HepG2 (cell line): ENCODE results near the gene CLRN2. TPM values are rescaled to one million over a fixed set of nuclear protein-coding genes. Genes with fewer than 3 reads are reported as not detected.

ENCODE experiments used
- ATAC-seq: fragments of 200-7000 bp; cut with Tn5 transposase; 3 replicates; pipeline ENCODE4 v1.9.1; 2020; ENCODE audit warnings: mild to moderate bottlenecking, moderate library complexity
- BruUV-seq: library from RNA; stranded (reverse); fragments of 400-500 nt; replicated peaks from 2 replicates; lab custom pipeline; 2021; lab: Mats Ljungman, UMichigan
- CTCF ChIA-PET: fragments of 300-600 bp; formaldehyde crosslinking; extraction: SDS; loops from one replicate; lab custom pipeline; 2021; ENCODE audit warnings: low total read pairs, inconsistent platforms, low intra/inter-chr PET ratio; lab: Yijun Ruan, JAX
- POLR2A ChIA-PET: fragments of 350-600 bp; sonication (Branson Sonifier 250); formaldehyde crosslinking; loops from one replicate; lab custom pipeline; 2020; ENCODE audit warnings: antibody characterized with exemption, inconsistent platforms; lab: Yijun Ruan, JAX
- DNase-seq: peaks from one replicate; pipeline ENCODE4 v3.0.0-alpha.2; 2015; ENCODE audit warnings: low spot score
- FAIRE-seq: peaks from 3 replicates; lab custom pipeline; 2011; peaks lifted over from hg19 to GRCh38; lab: Jason Lieb, UNC
- H2AFZ ChIP-seq: one replicate; pipeline ENCODE4 v1.6.1; 2011; ENCODE audit warnings: low read length, inconsistent platforms
- H3K27ac ChIP-seq: fragments of 300-600 bp; 3 replicates; pipeline ENCODE4 v1.8.0; 2011; ENCODE audit warnings: mixed run types, mild to moderate bottlenecking, mixed read lengths, low read length, inconsistent platforms; ENCODE audit not compliant: insufficient read depth; ENCODE audit errors: extremely low read length
- H3K27me3 ChIP-seq, 2 experiments: fragments of 200-600 bp in 1 of 2; 2 replicates in 1 of 2; 3 replicates in 1 of 2; pipeline versions ENCODE4 v1.6.0 to v1.8.0; 2011; ENCODE audit warnings: low read length in 2 of 2, mild to moderate bottlenecking in 2 of 2, moderate library complexity in 2 of 2, inconsistent platforms in 1 of 2; ENCODE audit not compliant: insufficient read depth in 2 of 2, control insufficient read depth in 1 of 2
- H3K36me3 ChIP-seq, 2 experiments: fragments of 200-600 bp in 1 of 2; replicated peaks in 1 of 2; 2 replicates in 1 of 2; 3 replicates in 1 of 2; pipeline versions ENCODE4 v1.5.1 to v1.8.0; 2011; ENCODE audit warnings: low read length in 2 of 2, inconsistent platforms in 1 of 2; ENCODE audit not compliant: insufficient read depth in 2 of 2, control insufficient read depth in 1 of 2
- H3K4me1 ChIP-seq: 2 replicates; pipeline ENCODE4 v1.5.1; 2012; ENCODE audit warnings: low read length, inconsistent platforms; ENCODE audit not compliant: insufficient read depth
- H3K4me2 ChIP-seq: 2 replicates; pipeline ENCODE4 v1.6.0; 2011; ENCODE audit warnings: low read depth, low read length, inconsistent platforms
- H3K4me3 ChIP-seq, 3 experiments: fragments of 200-600 bp in 1 of 3; sonication (generic), shearing (Covaris generic) in 1 of 3; replicated peaks in 1 of 3; 2 replicates each; pipeline ENCODE4 v1.5.1; 2011 to 2016; ENCODE audit warnings: low read length in 3 of 3, inconsistent platforms in 2 of 3, low read depth in 2 of 3, mild to moderate bottlenecking in 2 of 3, control low read depth in 1 of 3, mixed read lengths in 1 of 3; ENCODE audit not compliant: insufficient read depth in 1 of 3
- H3K79me2 ChIP-seq: one replicate; pipeline ENCODE4 v1.6.1; 2011; ENCODE audit warnings: low read length, inconsistent platforms; ENCODE audit not compliant: insufficient read depth
- H3K9ac ChIP-seq: 2 replicates; pipeline ENCODE4 v1.6.0; 2011; ENCODE audit warnings: mild to moderate bottlenecking, low read depth, low read length, inconsistent platforms; ENCODE audit not compliant: insufficient read depth
- H3K9me3 ChIP-seq: 2 replicates; pipeline ENCODE4 v1.5.1; 2012; ENCODE audit warnings: mild to moderate bottlenecking, low read length
- H4K20me1 ChIP-seq: 2 replicates; pipeline ENCODE4 v1.6.0; 2011; ENCODE audit warnings: inconsistent platforms, mild to moderate bottlenecking, low read length, moderate library complexity; ENCODE audit not compliant: insufficient read depth
- ETV6 ChIP-seq: sonication (generic); formaldehyde crosslinking; conservative IDR thresholded peaks from 2 replicates; pipeline ENCODE4 v1.4.0; 2020; ENCODE audit warnings: missing genetic modification reagents
- IKZF5 ChIP-seq: IDR thresholded peaks from 2 replicates; pipeline ENCODE4 v1.6.1; 2018; ENCODE audit warnings: missing genetic modification reagents, mild to moderate bottlenecking, missing compliant biosample characterization
- MAFF ChIP-seq: IDR thresholded peaks from 2 replicates; pipeline ENCODE4 v1.6.1; 2011; ENCODE audit warnings: low read depth, low read length, improper control_type of control experiment
- MAFK ChIP-seq, 2 experiments: IDR thresholded peaks in 1 of 2; conservative IDR thresholded peaks in 1 of 2; 2 replicates each; pipeline ENCODE4 v1.6.1; 2011; ENCODE audit warnings: improper control_type of control experiment in 2 of 2, low read length in 2 of 2
- PAWR ChIP-seq: sonication (generic); formaldehyde crosslinking; IDR thresholded peaks from 2 replicates; pipeline ENCODE4 v1.4.0; 2020; ENCODE audit warnings: missing genetic modification reagents, mild to moderate bottlenecking, borderline replicate concordance
- PHF21A ChIP-seq: sonication (generic); formaldehyde crosslinking; IDR thresholded peaks from 2 replicates; pipeline ENCODE4 v1.5.0; 2020; ENCODE audit warnings: mild to moderate bottlenecking, missing genetic modification reagents
- SMYD3 ChIP-seq: sonication (generic); formaldehyde crosslinking; IDR thresholded peaks from 2 replicates; pipeline ENCODE4 v1.8.1; 2023; ENCODE audit warnings: mild to moderate bottlenecking, missing genetic modification reagents
- TCF12 ChIP-seq, 2 experiments: fragments of 450-650 bp in 1 of 2; sonication (generic) in 1 of 2; formaldehyde crosslinking in 1 of 2; IDR thresholded peaks; 2 replicates each; pipeline versions ENCODE4 v1.6.1 to v1.8.0; 2017 to 2022; ENCODE audit warnings: antibody characterized with exemption in 1 of 2, mild to moderate bottlenecking in 1 of 2, missing genetic modification reagents in 1 of 2, moderate library complexity in 1 of 2
- ZNF549 ChIP-seq: sonication (generic); formaldehyde crosslinking; IDR thresholded peaks from 2 replicates; pipeline ENCODE4 v1.5.0; 2020; ENCODE audit warnings: missing genetic modification reagents
- WGBS: methylation state at CpG from one replicate; pipeline ENCODE4 v1.1.6; 2017; ENCODE audit warnings: low lambda C conversion rate; 5-methylcytosine and 5-hydroxymethylcytosine counted together
- in situ Hi-C: cut with HindIII; loops from 2 replicates; pipeline ENCODE4 v1.10.0; 2017; ENCODE audit warnings: low pct_unique_long_range_greater_than_20kb; ENCODE audit not compliant: extremely low pct_ligation_motif_present
- intact Hi-C: fragments of 100-400 bp; cut with micrococcal nuclease; formaldehyde crosslinking; loops from one replicate; pipeline ENCODE4 v1.10.0; 2022; ENCODE audit not compliant: unreplicated experiment
- polyA plus RNA-seq, 8 experiments: library from polyadenylated mRNA; depleted of rRNA in 3 of 8; stranded (reverse) in 7 of 8; unstranded in 1 of 8; fragments of >200 nt; fragmentation: Illumina TruSeq in 4 of 8; extraction: Trizol in 4 of 8; gene quantifications; 2 replicates each; pipeline versions ENCODE4 v1.2.1 to v1.2.3, GENCODE V29; 2011 to 2016; ENCODE audit warnings: low read depth in 4 of 8, missing spikeins in 1 of 8, mixed read lengths in 1 of 8; ENCODE audit not compliant: insufficient read depth in 1 of 8
- total RNA-seq, 5 experiments: library from RNA; depleted of rRNA; stranded (reverse); fragments of >200 nt; fragmentation: Illumina TruSeq; extraction: Trizol; gene quantifications; 2 replicates each; pipeline ENCODE4 v1.2.3, GENCODE V29; 2016; ENCODE audit warnings: low read depth in 1 of 5

Gene CLRN2
- total and polyA plus RNA-seq, 2 of the 13 experiments (the other 11 are each of a cell fraction or from before 2014, with no cell fraction given), result not detected

GRCh38 chr4:17546678-17547077 lies 31.7 kb downstream of the CLRN2 start:
- 85% methylated on average over 12 of the region's 12 CpGs for WGBS
- Histone ChIP-seq H3K36me3 (no peaks in the 10 kb centered on the region), H3K27ac (no peak overlapping the region), H3K9me3 (no peaks in the 10 kb centered on the region), H4K20me1 (no peaks in the 10 kb centered on the region), H2AFZ (no peak overlapping the region), H3K79me2 (no peaks in the 10 kb centered on the region), H3K4me3 (no peak overlapping the region), H3K9ac (no peak overlapping the region), H3K4me1 (peaks cover 55% of the 10 kb centered on the region), H3K4me2 (no peak overlapping the region), H3K27me3 (no peaks in the 10 kb centered on the region)
- ATAC-seq (no peak), FAIRE-seq (no peak), DNase-seq (no peak)
- ChIA-PET CTCF (no interaction called here), POLR2A (interaction anchor here (3.1 kb wide), 1 partner anchor 13 kb away, joined by 19 read pairs; no protein-coding TSS in a partner anchor)
- BruUV-seq, result no TSS peak
- in situ Hi-C loops, result no loop called here
- intact Hi-C loops, result no loop called here
- TF ChIP-seq ZNF549 (CRISPR knock-in tag), result no peak
- no peak for TF ChIP-seq IKZF5 (CRISPR knock-in tag)
- no peak for TF ChIP-seq PAWR

- H4K20me1 ChIP-seq, result no peaks in the 10 kb centered on the region
- H3K9me3 ChIP-seq, result no peaks in the 10 kb centered on the region
- H3K4me1 ChIP-seq, result peaks cover 46% of the 10 kb centered on the region
- no peak overlapping the region for H2AFZ ChIP-seq
- no peak for TF ChIP-seq PHF21A (CRISPR knock-in tag)
- no peak for TF ChIP-seq SMYD3
- TF ChIP-seq ETV6 (CRISPR knock-in tag), result no peak
- no peak for TF ChIP-seq TCF12 (IDR thresholded peaks at IDR 0.05)
- no peak for TF ChIP-seq TCF12 (CRISPR knock-in tag; IDR thresholded peaks at IDR 0.05)
- TF ChIP-seq MAFF, result peak; percentile 37; the same call in 1 of the 2 replicates
- TF ChIP-seq MAFK (conservative IDR thresholded peaks at IDR 0.05 in 1 of 2, IDR thresholded peaks at IDR 0.05 in 1 of 2; ENCODE audit: low read length in 2 of 2), result peak in 1 of 2 experiments; percentile 68; a peak in 2 of 4 replicates
- WGBS, result 98% methylated on average over 3 of the region's 3 CpGs
- POLR2A ChIA-PET, result interaction anchor here (0.6 kb wide), 1 partner anchor 59 kb away, joined by 3 read pairs; no protein-coding TSS in a partner anchor
- in situ Hi-C loops, result loop anchor here (10.0 to 25.0 kb wide), 2 partner anchors 254 to 462 kb away; partner anchors contain the start of gene LCORL
- H3K79me2 ChIP-seq, result no peaks in the 10 kb centered on the region
- no peak overlapping the region for H3K9ac ChIP-seq
- H3K27ac ChIP-seq, result no peak overlapping the region
- H3K4me3 ChIP-seq, result no peak overlapping the region
- CTCF ChIA-PET, result no interaction called here
- no peaks in the 10 kb centered on the region for H3K36me3 ChIP-seq
- H3K27me3 ChIP-seq, result no peaks in the 10 kb centered on the region
- FAIRE-seq, result no peak
- ATAC-seq, result no peak
- no peak for DNase-seq
- intact Hi-C loops, result no loop called here
- BruUV-seq, result no TSS peak
- H3K4me2 ChIP-seq, result no peak overlapping the region
Observed at GRCh38 chr4:17550549-17550948, 35.6 kb downstream of the CLRN2 start.
